ENCODE results near the gene ABCA4. TPM values are rescaled to one million over a fixed set of nuclear protein-coding genes. Genes with fewer than 3 reads are reported as not detected.
"Not testable (repeated sequence)": the region's sequence is repeated elsewhere in the genome, so short reads cannot be mapped to it uniquely, and the experiment has no call there.

ABCA4 gene
- total and polyA plus RNA-seq, 7 donors = 0.03 to 0.32 (median 0.09) TPM; not detected in 2

DNA sequence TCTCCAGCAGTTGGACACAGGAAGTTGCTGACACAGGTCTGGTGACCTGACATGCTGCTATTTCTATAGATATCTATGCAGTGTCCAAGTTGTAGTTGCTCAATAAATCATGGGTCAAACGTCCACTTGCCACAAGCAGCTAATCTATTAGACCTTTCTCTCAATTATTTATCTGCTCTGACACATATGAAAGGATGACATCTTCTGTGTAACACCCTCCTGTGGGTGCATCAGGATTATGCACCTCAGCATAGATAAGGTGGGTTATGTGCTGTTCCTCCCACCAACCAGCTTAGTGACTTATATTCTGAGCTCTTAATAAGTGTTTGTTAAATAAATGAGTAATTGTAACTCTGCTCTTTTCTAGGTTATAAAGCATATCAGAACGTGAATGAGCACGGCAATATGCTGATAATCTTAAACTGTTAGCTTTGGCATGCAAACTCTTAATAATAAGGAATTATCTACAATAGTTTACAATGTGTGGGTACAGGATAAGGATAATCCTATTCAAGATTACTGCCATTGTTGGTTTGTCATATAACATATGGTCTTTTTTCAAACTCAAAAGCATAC lies 121.0 kb downstream of the ABCA4 start:
- no peak for TF ChIP-seq CTCF (IDR thresholded peaks at IDR 0.05)
- H3K4me1 ChIP-seq = no peaks in the 10 kb centered on the region
- no peak for DNase-seq

DNA sequence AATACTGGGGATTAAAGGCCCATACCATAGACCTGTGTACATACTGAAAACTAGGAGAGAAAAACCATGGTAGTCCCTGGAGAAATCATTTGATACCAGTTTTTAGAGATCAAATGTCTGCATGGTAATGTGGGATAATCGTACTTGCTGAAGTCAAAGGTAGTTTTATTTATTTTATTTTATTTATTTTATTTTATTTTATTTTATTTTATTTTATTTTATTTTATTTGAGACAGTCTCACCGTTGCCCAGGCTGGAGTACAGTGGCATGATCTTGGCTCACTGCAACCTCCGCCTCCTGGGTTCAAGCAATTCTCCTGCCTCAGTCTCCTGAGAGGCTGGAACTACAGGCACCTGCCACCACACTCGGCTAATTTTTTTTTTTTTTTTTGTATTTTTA lies 122.4 kb downstream of the ABCA4 start:
- ATAC-seq; H3K9me3 ChIP-seq; DNase-seq; H3K4me1 ChIP-seq; intact Hi-C loops (cut with DNase I); H3K27ac ChIP-seq; H3K27me3 ChIP-seq (ENCODE audit: insufficient read depth in 3 of 3, low read length in 2 of 3); H3K36me3 ChIP-seq (ENCODE audit: insufficient read depth in 1 of 2, low read depth in 1 of 2); H3K4me3 ChIP-seq: not testable (repeated sequence)
- 78 to 90% (median 85%) methylated on average over 3 to 4 of the region's 4 CpGs for WGBS, 3 donors

More for the DNA sequence above, 121.0 kb downstream of the ABCA4 start:
- ATAC-seq = no peak
- Histone ChIP-seq H3K4me3 (no peak overlapping the region), H3K27ac (no peak overlapping the region), H3K36me3 (ENCODE audit: insufficient read depth in 1 of 2, low read depth in 1 of 2) (no peaks in the 10 kb centered on the region), H3K9me3 (no peaks in the 10 kb centered on the region), H3K27me3 (ENCODE audit: insufficient read depth in 3 of 3, low read length in 2 of 3) (no peaks in the 10 kb centered on the region)
- intact Hi-C loops (cut with DNase I) = no loop called here
- 72 to 80% (median 78%) methylated on average over 3 of the region's 3 CpGs for WGBS, 3 donors

DNA sequence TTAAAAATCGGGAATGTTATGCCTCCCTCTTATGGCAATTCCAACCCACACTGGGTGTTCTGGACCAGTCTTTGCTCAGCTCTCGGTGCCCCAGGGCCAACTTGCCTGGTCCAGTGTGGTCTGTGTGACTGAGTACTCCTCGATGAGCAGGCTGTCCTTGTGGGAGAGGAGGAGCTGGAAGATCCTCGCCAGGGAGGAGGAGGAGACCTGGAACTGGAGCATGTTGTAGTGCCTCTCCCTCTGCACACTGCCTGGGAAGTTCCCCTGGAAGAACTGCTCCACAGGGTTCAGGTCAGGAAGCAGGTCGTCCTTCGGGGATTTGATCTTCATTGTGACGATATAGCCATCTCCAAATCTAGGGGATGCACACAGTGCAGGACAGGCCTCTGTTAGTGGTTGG lies 123.2 kb downstream of the ABCA4 start:
- no peak overlapping the region for H3K4me3 ChIP-seq
- H3K36me3 ChIP-seq (ENCODE audit: insufficient read depth in 1 of 2, low read depth in 1 of 2) = no peaks in the 10 kb centered on the region
- no peak for TF ChIP-seq CTCF (IDR thresholded peaks at IDR 0.05)

GRCh38 chr1:93995837-93996536 lies 125.0 kb downstream of the ABCA4 start:
- WGBS, 3 donors = 54 to 65% (median 56%) methylated on average over 5 of the region's 5 CpGs
- intact Hi-C loops (cut with DNase I) = no loop called here
- ATAC-seq (no peak), DNase-seq (no peak)
- Histone ChIP-seq H3K9me3 (no peaks in the 10 kb centered on the region), H3K27ac (no peak overlapping the region), H3K4me1 (no peaks in the 10 kb centered on the region), H3K4me3 (no peak overlapping the region), H3K27me3 (ENCODE audit: insufficient read depth in 3 of 3, low read length in 2 of 3) (no peaks in the 10 kb centered on the region), H3K36me3 (ENCODE audit: insufficient read depth in 1 of 2, low read depth in 1 of 2) (no peaks in the 10 kb centered on the region)
- no peak for TF ChIP-seq CTCF (IDR thresholded peaks at IDR 0.05)

More for the DNA sequence above, 123.2 kb downstream of the ABCA4 start:
- H3K9me3 ChIP-seq = no peaks in the 10 kb centered on the region
- no peak for DNase-seq
- H3K4me1 ChIP-seq = no peaks in the 10 kb centered on the region
- no peaks in the 10 kb centered on the region for H3K27me3 ChIP-seq (ENCODE audit: insufficient read depth in 3 of 3, low read length in 2 of 3)
- intact Hi-C loops (cut with DNase I) = no loop called here
- 64 to 85% (median 70%) methylated on average over 7 of the region's 7 CpGs for WGBS, 3 donors
- no peak for ATAC-seq
- no peak overlapping the region for H3K27ac ChIP-seq

GRCh38 chr1:93993731-93994130 lies 127.2 kb downstream of the ABCA4 start:
- H3K4me3 ChIP-seq = no peak overlapping the region
- no peak overlapping the region for H3K27ac ChIP-seq
- no peaks in the 10 kb centered on the region for H3K36me3 ChIP-seq (ENCODE audit: insufficient read depth in 1 of 2, low read depth in 1 of 2)
- TF ChIP-seq CTCF (IDR thresholded peaks at IDR 0.05) = no peak
- H3K9me3 ChIP-seq = no peaks in the 10 kb centered on the region
- no peaks in the 10 kb centered on the region for H3K27me3 ChIP-seq (ENCODE audit: insufficient read depth in 3 of 3, low read length in 2 of 3)
- intact Hi-C loops (cut with DNase I) = no loop called here
- no peaks in the 10 kb centered on the region for H3K4me1 ChIP-seq
- DNase-seq = no peak
- no peak for ATAC-seq
- 84 to 91% (median 86%) methylated on average over 6 of the region's 6 CpGs for WGBS, 3 donors
